GM21786 (cell line): ENCODE data around the gene GPR155.
A peak's percentile ranks its signal among the peaks of the same experiment; 100 is the strongest.

ENCODE experiments used
- ATAC-seq: cut with Tn5 transposase; IDR thresholded peaks from one replicate; pipeline ENCODE4 v1.9.1; 2021; ENCODE audit not compliant: unreplicated experiment

Gene GPR155

GRCh38 chr2:174486563-174487107, at the start of gene GPR155:
Gene GPR155, minus strand, starts transcription at chr2:174487029. Its CDS starts 5,073 bp downstream, at chr2:174481956.
- ATAC-seq, result peak; percentile 37

GRCh38 chr2:174535757-174536703, 49.2 kb upstream of the GPR155 start:
- peak; percentile 65 for ATAC-seq

GRCh38 chr2:174535083-174535482, 48.3 kb upstream of the GPR155 start:
- no peak for ATAC-seq

GRCh38 chr2:174529916-174530315, 43.1 kb upstream of the GPR155 start:
- ATAC-seq, result no peak

- no peak for ATAC-seq
These were observed 41.1 kb upstream of the GPR155 start for GRCh38 chr2:174527959-174528358.

GRCh38 chr2:174527101-174527721, 40.4 kb upstream of the GPR155 start:
- no peak for ATAC-seq

GRCh38 chr2:174524527-174524926, 37.7 kb upstream of the GPR155 start:
- no peak for ATAC-seq

- ATAC-seq, result no peak
These were observed 35.7 kb upstream of the GPR155 start for GRCh38 chr2:174522553-174522952.

GRCh38 chr2:174518395-174518794, 31.6 kb upstream of the GPR155 start:
- no peak for ATAC-seq

GRCh38 chr2:174516501-174517378, 29.9 kb upstream of the GPR155 start:
- no peak for ATAC-seq

GRCh38 chr2:174512345-174512744, 25.5 kb upstream of the GPR155 start:
- ATAC-seq, result no peak

- no peak for ATAC-seq
These were observed 24.9 kb upstream of the GPR155 start for GRCh38 chr2:174511580-174512260.

GRCh38 chr2:174510583-174511189, 23.9 kb upstream of the GPR155 start:
- ATAC-seq, result no peak

- ATAC-seq, result no peak
These were observed 16.5 kb upstream of the GPR155 start for GRCh38 chr2:174503161-174503809.

GRCh38 chr2:174499371-174499770, 12.5 kb upstream of the GPR155 start:
- ATAC-seq, result no peak

- no peak for ATAC-seq
These were observed 8.7 kb upstream of the GPR155 start for GRCh38 chr2:174495365-174496012.

- peak; percentile 38 for ATAC-seq
These were observed 6.9 kb upstream of the GPR155 start for GRCh38 chr2:174493549-174494331.

- peak; percentile 98 for ATAC-seq
These were observed 6.2 kb upstream of the GPR155 start for GRCh38 chr2:174492963-174493431.
